HCT116 (cell line): Measurements from ENCODE around the gene CERS6.

Source experiments
- POLR2A ChIP-seq: IDR thresholded peaks from 2 replicates; pipeline ENCODE4 v1.7.0; 2011; ENCODE audit warnings: borderline replicate concordance; ENCODE audit not compliant: insufficient read depth, insufficient read length; ENCODE audit errors: extremely low read depth
- POLR2AphosphoS5 ChIP-seq: IDR thresholded peaks from 2 replicates; pipeline ENCODE4 v1.6.1; 2011; ENCODE audit warnings: mild to moderate bottlenecking, low read depth, low read length, moderate library complexity
- TF ChIP-seq, protein P1 (sequence below), 3 experiments: fragments of 200-600 bp in 1 of 3; sonication (generic) in 1 of 3; IDR thresholded peaks in 2 of 3; conservative IDR thresholded peaks in 1 of 3; 2 replicates each; pipeline ENCODE4 v1.5.1; 2012 to 2017; ENCODE audit warnings: low read depth in 2 of 3, low read length in 2 of 3, antibody characterized with exemption in 1 of 3, borderline replicate concordance in 1 of 3, control low read depth in 1 of 3, mild to moderate bottlenecking in 1 of 3, mixed read lengths in 1 of 3, mixed run types in 1 of 3, moderate library complexity in 1 of 3; ENCODE audit not compliant: insufficient read depth in 1 of 3

DNA sequence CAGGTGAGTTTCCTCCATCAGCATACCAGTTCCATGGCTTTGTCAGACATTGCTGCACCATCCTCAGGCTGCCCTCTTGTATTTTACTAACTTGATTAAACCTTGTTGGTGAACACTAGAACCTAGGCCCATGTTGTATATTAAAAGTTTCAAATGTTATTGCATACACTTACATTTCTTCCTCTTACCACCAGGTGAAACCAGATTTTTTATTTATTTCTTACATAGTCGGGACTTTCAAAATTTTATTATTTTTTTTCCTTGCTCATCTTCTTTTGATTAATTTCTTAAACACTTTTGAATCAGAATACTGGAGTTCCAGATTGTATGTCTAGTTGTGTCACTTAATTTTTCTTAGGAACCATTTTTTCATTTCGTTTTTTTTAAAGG, 5.9 kb downstream of the CERS6 start:
- TF ChIP-seq POLR2AphosphoS5 (no peak), POLR2A (no peak)
- TF ChIP-seq, protein P1, sequence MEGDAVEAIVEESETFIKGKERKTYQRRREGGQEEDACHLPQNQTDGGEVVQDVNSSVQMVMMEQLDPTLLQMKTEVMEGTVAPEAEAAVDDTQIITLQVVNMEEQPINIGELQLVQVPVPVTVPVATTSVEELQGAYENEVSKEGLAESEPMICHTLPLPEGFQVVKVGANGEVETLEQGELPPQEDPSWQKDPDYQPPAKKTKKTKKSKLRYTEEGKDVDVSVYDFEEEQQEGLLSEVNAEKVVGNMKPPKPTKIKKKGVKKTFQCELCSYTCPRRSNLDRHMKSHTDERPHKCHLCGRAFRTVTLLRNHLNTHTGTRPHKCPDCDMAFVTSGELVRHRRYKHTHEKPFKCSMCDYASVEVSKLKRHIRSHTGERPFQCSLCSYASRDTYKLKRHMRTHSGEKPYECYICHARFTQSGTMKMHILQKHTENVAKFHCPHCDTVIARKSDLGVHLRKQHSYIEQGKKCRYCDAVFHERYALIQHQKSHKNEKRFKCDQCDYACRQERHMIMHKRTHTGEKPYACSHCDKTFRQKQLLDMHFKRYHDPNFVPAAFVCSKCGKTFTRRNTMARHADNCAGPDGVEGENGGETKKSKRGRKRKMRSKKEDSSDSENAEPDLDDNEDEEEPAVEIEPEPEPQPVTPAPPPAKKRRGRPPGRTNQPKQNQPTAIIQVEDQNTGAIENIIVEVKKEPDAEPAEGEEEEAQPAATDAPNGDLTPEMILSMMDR (IDR thresholded peaks at IDR 0.05 in 2 of 3, conservative IDR thresholded peaks at IDR 0.05 in 1 of 3; ENCODE audit: borderline replicate concordance in 1 of 3, insufficient read depth in 1 of 3, low read depth in 2 of 3, low read length in 2 of 3) = peak in 2 of 3 experiments; percentile 5 to 28; a peak in 1 of 6 replicates
